AG09319 (cell line): ENCODE data around the gene C20orf202.

Experiments
- DNase-seq: peaks from one replicate; pipeline ENCODE4 v3.0.0-alpha.2; 2010; ENCODE audit warnings: low read depth; ENCODE audit errors: extremely low read depth
- CTCF ChIP-seq: IDR thresholded peaks from 2 replicates; pipeline ENCODE4 v1.5.1; 2011; ENCODE audit warnings: low read depth, mild to moderate bottlenecking, inconsistent platforms, low read length, moderate library complexity

The C20orf202 gene

GRCh38 chr20:1199212-1199873 lies 3.9 kb upstream of the C20orf202 start:
- TF ChIP-seq CTCF: no peak
- no peak for DNase-seq

DNA sequence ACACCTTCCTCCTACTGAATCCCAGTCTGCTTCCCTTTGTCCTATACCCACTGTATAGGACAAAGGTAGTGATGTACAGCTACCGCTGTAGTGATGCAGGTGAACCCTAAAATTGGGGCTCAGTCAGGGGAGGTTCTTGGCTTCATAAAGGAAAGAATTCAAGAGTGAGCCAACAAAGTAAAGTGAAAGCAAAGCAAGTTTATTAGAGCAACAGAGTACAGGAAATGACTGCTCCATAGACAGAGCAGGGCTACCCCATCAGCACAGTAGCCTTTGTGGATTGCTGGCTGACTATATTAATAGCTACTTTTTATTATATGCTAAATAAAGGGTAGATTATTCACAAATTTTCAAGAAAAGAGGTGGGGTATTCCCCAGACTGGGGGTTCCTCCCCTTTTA lies 3.3 kb upstream of the C20orf202 start:
- TF ChIP-seq CTCF: no peak
- DNase-seq: no peak

DNA sequence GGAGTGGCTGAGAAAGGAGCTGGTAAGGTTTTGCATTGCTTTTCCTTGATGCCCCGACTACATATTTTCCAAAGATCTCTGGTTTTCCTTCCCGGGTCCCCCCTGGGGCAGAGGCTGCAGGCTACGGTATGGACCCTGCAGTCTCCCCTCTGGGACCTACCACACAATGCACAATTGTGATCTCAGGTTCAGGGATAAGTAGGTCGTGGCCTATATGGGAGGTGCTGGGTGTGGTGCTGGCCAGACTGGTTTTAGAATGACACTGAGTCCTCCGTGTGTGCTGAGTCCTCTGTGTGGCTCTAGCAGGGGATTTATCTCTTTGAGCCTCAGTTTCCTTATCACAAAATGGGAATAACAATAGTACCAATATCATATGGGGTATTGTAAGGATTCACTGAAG lies 376 bp downstream of the C20orf202 start:
- no peak for DNase-seq
- TF ChIP-seq CTCF: no peak

DNA sequence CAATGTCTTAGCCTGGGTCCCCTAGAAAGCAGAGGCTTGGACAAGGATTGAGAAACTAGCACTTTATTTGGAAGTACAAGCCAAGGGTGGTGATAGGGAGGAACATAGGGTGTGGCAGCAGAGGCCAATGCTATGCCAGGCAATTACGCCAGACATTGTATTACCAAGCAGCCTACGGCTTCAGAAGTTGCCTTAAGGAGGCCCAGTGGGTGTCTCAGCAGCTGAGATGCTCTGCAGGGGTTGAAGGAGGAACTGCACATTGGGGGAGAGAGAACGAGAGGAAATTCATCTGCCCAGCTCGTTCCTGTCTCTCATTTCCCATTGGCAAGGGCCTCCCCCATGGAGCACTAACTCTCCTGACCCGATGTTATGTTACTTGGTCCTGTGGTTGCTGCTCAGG lies 859 bp downstream of the C20orf202 start:
- TF ChIP-seq CTCF: no peak
- DNase-seq: no peak

DNA sequence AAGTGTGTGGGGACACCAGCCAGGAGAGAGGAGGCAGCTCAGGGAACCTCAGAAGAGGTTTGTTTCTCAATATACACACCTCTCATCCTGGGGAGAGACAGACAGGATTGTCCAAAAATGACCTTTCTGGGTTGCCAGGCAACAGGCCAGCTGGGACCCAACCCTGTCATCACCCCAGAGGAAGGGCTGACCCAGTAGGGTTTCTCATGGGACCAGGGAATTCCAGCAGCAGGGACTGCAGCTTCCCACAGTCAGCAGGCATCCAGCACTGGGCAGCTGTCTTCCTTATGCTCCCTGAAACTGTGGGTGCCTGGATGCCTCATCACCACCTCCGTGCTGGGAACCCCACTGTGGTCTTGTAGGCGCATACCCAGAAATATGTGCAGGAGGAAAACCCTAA lies 1.3 kb downstream of the C20orf202 start:
- no peak for TF ChIP-seq CTCF
- no peak for DNase-seq

GRCh38 chr20:1205802-1206201 lies 2.5 kb downstream of the C20orf202 start:
- TF ChIP-seq CTCF: no peak
- DNase-seq: no peak

DNA sequence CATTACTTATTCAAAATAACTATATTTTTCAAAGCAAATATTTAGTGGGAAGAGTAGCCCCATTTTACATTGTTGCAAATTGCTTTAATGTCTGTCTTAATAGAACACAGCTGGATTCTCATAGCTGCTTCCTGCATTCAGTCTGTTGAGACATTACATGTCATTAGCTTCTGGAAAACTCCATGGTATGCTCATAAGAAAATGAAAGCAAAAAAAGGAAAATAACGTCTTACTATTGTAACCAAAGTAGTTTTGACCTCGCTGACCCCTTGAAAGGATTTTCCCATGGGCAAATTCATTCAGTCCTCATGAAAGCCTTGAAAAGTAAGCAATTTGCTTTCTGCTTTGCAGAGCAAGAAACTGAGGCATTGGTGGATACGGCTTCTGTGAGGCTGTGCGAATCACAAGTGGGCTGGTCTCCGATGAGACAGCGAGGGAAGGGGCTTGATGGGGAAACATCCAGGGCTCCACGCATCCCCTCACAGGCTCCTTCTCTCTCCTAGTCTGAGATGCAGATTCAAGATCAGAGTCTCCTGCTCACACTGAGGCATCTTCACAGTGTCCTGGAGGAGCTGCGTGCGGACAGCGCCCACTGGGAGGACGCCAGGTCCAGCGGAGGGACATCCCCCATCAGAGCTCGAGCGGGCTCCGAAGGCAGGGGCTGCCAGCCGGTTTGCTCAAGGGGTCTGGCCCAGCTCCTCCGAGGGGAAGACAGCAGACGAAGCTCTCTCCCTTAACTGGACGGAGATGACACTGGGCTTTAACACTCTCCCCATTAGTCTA lies 3.3 kb downstream of the C20orf202 start:
- DNase-seq: no peak
- no peak for TF ChIP-seq CTCF
